HepG2 (cell line): ENCODE data around the gene IKZF3. TPM values are rescaled to one million over a fixed set of nuclear protein-coding genes. Genes with fewer than 3 reads are reported as not detected.

Experiments
- BRD4 ChIP-seq: sonication (generic); formaldehyde crosslinking; IDR thresholded peaks from 2 replicates; pipeline ENCODE4 v1.4.0; 2020; ENCODE audit warnings: missing genetic modification reagents
- CBX1 ChIP-seq: IDR thresholded peaks from one replicate; pipeline ENCODE4 v1.6.1; 2016; ENCODE audit warnings: antibody characterized with exemption, low read depth
- FOXK2 ChIP-seq: fragments of 450-650 bp; IDR thresholded peaks from 2 replicates; pipeline ENCODE4 v1.6.1; 2016
- GATAD2A ChIP-seq: IDR thresholded peaks from 2 replicates; pipeline ENCODE4 v1.6.1; 2016
- KIAA2018 ChIP-seq: sonication (generic); formaldehyde crosslinking; IDR thresholded peaks from 2 replicates; pipeline ENCODE4 v1.5.0; 2020; ENCODE audit warnings: mild to moderate bottlenecking, missing genetic modification reagents, borderline replicate concordance
- MED1 ChIP-seq: sonication (generic); formaldehyde crosslinking; IDR thresholded peaks from 2 replicates; pipeline ENCODE4 v1.4.0; 2020; ENCODE audit warnings: missing genetic modification reagents
- MNT ChIP-seq: fragments of 450-650 bp; IDR thresholded peaks from 2 replicates; pipeline ENCODE4 v1.6.1; 2016
- RAD51 ChIP-seq: fragments of 450-650 bp; IDR thresholded peaks from 2 replicates; pipeline ENCODE4 v1.6.1; 2016; ENCODE audit warnings: borderline replicate concordance
- RBM22 ChIP-seq: fragments of 200-400 bp; formaldehyde crosslinking; optimal IDR thresholded peaks from 2 replicates; pipeline ENCODE3; 2017; ENCODE audit warnings: mild to moderate bottlenecking, low read length, moderate library complexity
- REL ChIP-seq: sonication (generic); formaldehyde crosslinking; conservative IDR thresholded peaks from 2 replicates; pipeline ENCODE4 v1.8.0; 2022; ENCODE audit warnings: mild to moderate bottlenecking, missing genetic modification reagents, moderate library complexity
- SAP130 ChIP-seq: IDR thresholded peaks from 2 replicates; pipeline ENCODE4 v1.6.1; 2016; ENCODE audit warnings: low read depth
- SMYD3 ChIP-seq: sonication (generic); formaldehyde crosslinking; IDR thresholded peaks from 2 replicates; pipeline ENCODE4 v1.8.1; 2023; ENCODE audit warnings: mild to moderate bottlenecking, missing genetic modification reagents
- THAP11 ChIP-seq: IDR thresholded peaks from 2 replicates; pipeline ENCODE4 v1.6.1; 2016; ENCODE audit warnings: missing biosample characterization, missing genetic modification reagents
- ZNF136 ChIP-seq: sonication (generic); formaldehyde crosslinking; IDR thresholded peaks from 2 replicates; pipeline ENCODE4 v1.8.1; 2022; ENCODE audit warnings: low read depth, mild to moderate bottlenecking, moderate library complexity, missing genetic modification reagents
- ZNF713 ChIP-seq: sonication (generic); formaldehyde crosslinking; IDR thresholded peaks from 2 replicates; pipeline ENCODE4 v1.4.0; 2020; ENCODE audit warnings: mild to moderate bottlenecking, missing genetic modification reagents
- ZNF775 ChIP-seq: sonication (generic); formaldehyde crosslinking; IDR thresholded peaks from 2 replicates; pipeline ENCODE4 v1.4.0; 2020; ENCODE audit warnings: missing genetic modification reagents, mild to moderate bottlenecking, moderate library complexity, borderline replicate concordance
- polyA plus RNA-seq, 8 experiments: library from polyadenylated mRNA; depleted of rRNA in 3 of 8; stranded (reverse) in 7 of 8; unstranded in 1 of 8; fragments of >200 nt; fragmentation: Illumina TruSeq in 4 of 8; extraction: Trizol in 4 of 8; gene quantifications; 2 replicates each; pipeline versions ENCODE4 v1.2.1 to v1.2.3, GENCODE V29; 2011 to 2016; ENCODE audit warnings: low read depth in 4 of 8, missing spikeins in 1 of 8, mixed read lengths in 1 of 8; ENCODE audit not compliant: insufficient read depth in 1 of 8
- total RNA-seq, 5 experiments: library from RNA; depleted of rRNA; stranded (reverse); fragments of >200 nt; fragmentation: Illumina TruSeq; extraction: Trizol; gene quantifications; 2 replicates each; pipeline ENCODE4 v1.2.3, GENCODE V29; 2016; ENCODE audit warnings: low read depth in 1 of 5
- TF ChIP-seq, protein P1 (sequence below): sonication (generic); formaldehyde crosslinking; IDR thresholded peaks from 2 replicates; pipeline ENCODE4 v1.5.0; 2020; ENCODE audit warnings: mild to moderate bottlenecking, missing genetic modification reagents, moderate library complexity

Gene IKZF3
- total and polyA plus RNA-seq, 2 of the 13 experiments (the other 11 are each of a cell fraction or from before 2014, with no cell fraction given), result not detected

GRCh38 chr17:39750131-39751015 lies 113.7 kb downstream of the IKZF3 start (continued):
- no peak for TF ChIP-seq BRD4
- no peak for TF ChIP-seq FOXK2
- peak; percentile 55; the same call in 1 of the 2 replicates for TF ChIP-seq SAP130 (CRISPR knock-in tag)
- 0 out of 2 replicates have a peak, but pooled peaks have one; percentile 51 for TF ChIP-seq ZNF136 (CRISPR knock-in tag)
- TF ChIP-seq CBX1, result peak; percentile 7
- TF ChIP-seq SMYD3 (CRISPR knock-in tag), result no peak
- TF ChIP-seq REL (CRISPR knock-in tag), result no peak
- TF ChIP-seq, protein P1, sequence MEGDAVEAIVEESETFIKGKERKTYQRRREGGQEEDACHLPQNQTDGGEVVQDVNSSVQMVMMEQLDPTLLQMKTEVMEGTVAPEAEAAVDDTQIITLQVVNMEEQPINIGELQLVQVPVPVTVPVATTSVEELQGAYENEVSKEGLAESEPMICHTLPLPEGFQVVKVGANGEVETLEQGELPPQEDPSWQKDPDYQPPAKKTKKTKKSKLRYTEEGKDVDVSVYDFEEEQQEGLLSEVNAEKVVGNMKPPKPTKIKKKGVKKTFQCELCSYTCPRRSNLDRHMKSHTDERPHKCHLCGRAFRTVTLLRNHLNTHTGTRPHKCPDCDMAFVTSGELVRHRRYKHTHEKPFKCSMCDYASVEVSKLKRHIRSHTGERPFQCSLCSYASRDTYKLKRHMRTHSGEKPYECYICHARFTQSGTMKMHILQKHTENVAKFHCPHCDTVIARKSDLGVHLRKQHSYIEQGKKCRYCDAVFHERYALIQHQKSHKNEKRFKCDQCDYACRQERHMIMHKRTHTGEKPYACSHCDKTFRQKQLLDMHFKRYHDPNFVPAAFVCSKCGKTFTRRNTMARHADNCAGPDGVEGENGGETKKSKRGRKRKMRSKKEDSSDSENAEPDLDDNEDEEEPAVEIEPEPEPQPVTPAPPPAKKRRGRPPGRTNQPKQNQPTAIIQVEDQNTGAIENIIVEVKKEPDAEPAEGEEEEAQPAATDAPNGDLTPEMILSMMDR (CRISPR knock-in tag), result peak; percentile 20
- no peak for TF ChIP-seq RAD51
- TF ChIP-seq MNT, result no peak
- TF ChIP-seq MED1, result peak; percentile 85
- TF ChIP-seq RBM22, result peak; percentile 42
- TF ChIP-seq KIAA2018 (CRISPR knock-in tag), result no peak
- no peak for TF ChIP-seq ZNF713 (CRISPR knock-in tag)
- TF ChIP-seq GATAD2A (CRISPR knock-in tag), result peak; percentile 87
- no peak for TF ChIP-seq ZNF775 (CRISPR knock-in tag)
- 0 out of 2 replicates have a peak, but pooled peaks have one; percentile 28 for TF ChIP-seq THAP11 (CRISPR knock-in tag)
